ENCODE results near the gene CDH12. TPM values are rescaled to one million over a fixed set of nuclear protein-coding genes. Genes with fewer than 3 reads are reported as not detected.

Gene CDH12
- total and polyA plus RNA-seq, 9 donors = 0.05 to 3.4 (median 0.28) TPM; not detected in 4

DNA sequence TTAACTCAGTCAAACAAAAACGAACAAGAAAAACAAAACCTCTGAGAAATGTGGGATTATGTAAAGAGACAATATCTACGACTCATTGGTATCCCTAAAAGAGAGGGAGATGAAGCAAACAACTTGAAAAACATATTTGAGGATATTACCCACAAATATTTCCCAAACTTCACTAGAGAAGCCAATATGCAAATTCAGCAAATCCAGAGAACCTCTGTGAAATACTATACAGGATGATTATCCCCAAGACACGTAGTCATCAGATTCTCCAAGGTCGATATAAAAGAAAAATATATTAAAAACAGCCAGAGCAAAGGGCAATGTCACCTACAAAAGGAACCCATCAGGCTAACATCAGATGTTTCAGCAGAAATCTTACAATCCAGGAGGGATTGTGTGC lies 226.1 kb downstream of the CDH12 start:
- H3K27ac ChIP-seq = no peak overlapping the region
- H3K36me3 ChIP-seq = no peaks in the 10 kb centered on the region
- no peaks in the 10 kb centered on the region for H3K9me3 ChIP-seq
- no peak overlapping the region for H3K4me3 ChIP-seq
- H3K27me3 ChIP-seq = no peaks in the 10 kb centered on the region
- 76 to 87% (median 79%) methylated on average over 4 of the region's 4 CpGs for WGBS, 3 donors
- TF ChIP-seq POLR2A (IDR thresholded peaks at IDR 0.05) = no peak
- TF ChIP-seq, protein P1, sequence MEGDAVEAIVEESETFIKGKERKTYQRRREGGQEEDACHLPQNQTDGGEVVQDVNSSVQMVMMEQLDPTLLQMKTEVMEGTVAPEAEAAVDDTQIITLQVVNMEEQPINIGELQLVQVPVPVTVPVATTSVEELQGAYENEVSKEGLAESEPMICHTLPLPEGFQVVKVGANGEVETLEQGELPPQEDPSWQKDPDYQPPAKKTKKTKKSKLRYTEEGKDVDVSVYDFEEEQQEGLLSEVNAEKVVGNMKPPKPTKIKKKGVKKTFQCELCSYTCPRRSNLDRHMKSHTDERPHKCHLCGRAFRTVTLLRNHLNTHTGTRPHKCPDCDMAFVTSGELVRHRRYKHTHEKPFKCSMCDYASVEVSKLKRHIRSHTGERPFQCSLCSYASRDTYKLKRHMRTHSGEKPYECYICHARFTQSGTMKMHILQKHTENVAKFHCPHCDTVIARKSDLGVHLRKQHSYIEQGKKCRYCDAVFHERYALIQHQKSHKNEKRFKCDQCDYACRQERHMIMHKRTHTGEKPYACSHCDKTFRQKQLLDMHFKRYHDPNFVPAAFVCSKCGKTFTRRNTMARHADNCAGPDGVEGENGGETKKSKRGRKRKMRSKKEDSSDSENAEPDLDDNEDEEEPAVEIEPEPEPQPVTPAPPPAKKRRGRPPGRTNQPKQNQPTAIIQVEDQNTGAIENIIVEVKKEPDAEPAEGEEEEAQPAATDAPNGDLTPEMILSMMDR (IDR thresholded peaks at IDR 0.05) = no peak
- no peak for TF ChIP-seq EP300 (IDR thresholded peaks at IDR 0.05)
- intact Hi-C loops (cut with DNase I) = no loop called here
- no peak for DNase-seq
- H3K4me1 ChIP-seq (ENCODE audit: insufficient read depth) = no peaks in the 10 kb centered on the region

DNA sequence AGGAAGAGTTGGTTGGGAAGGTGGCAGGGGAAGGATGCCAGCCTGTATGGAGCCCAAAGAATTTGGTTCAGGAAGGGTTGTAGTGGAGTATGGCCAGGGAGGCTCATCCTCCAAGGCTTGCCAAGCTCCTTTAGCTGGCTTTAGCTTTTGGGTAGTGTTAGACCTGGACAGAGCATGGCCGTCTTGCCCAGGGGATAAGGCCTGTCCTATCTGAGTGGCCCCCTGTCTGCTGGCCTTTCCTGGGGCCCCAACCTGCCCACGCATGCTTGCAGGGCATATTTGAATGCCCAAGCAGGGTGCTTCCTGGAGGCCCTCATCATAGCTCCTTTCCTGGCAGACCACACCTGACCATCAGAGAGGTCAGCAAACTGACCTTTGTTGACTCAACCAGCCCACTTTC lies 227.7 kb downstream of the CDH12 start:
- 75 to 95% (median 89%) methylated on average over 2 of the region's 2 CpGs for WGBS, 3 donors
- H3K4me1 ChIP-seq (ENCODE audit: insufficient read depth) = no peaks in the 10 kb centered on the region
- DNase-seq = peak in 1 of 5 donors; percentile 4
- H3K4me3 ChIP-seq = no peak overlapping the region
- no peaks in the 10 kb centered on the region for H3K36me3 ChIP-seq
- no peak overlapping the region for H3K27ac ChIP-seq
- TF ChIP-seq EP300 (IDR thresholded peaks at IDR 0.05) = no peak
- TF ChIP-seq POLR2A (IDR thresholded peaks at IDR 0.05) = no peak
- TF ChIP-seq, protein P1 (IDR thresholded peaks at IDR 0.05) = no peak
- no peaks in the 10 kb centered on the region for H3K9me3 ChIP-seq
- H3K27me3 ChIP-seq = no peaks in the 10 kb centered on the region
- intact Hi-C loops (cut with DNase I) = no loop called here

DNA sequence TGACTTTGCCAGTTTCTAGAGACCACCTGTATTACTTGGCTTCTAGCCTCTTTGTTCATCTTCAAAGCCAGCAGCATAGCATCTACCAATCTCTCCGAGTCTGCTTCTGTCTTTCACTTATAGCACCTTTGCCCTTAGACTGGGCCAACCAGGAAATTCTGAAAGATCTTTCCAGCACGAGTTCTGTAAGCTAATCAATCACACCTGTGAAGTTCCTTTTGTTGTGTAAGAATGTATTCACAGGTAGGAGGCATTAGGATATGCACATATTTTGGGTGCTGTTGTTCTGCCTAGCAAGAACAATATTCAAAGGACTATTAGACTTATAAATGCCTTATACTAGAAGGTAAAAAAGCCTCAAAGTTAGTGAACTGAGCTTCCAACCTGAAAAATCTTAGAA lies 232.1 kb downstream of the CDH12 start:
- no peak overlapping the region for H3K27ac ChIP-seq
- no peak for DNase-seq
- H3K4me3 ChIP-seq = no peak overlapping the region
- H3K36me3 ChIP-seq = no peaks in the 10 kb centered on the region
- no peaks in the 10 kb centered on the region for H3K27me3 ChIP-seq
- intact Hi-C loops (cut with DNase I) = no loop called here
- TF ChIP-seq EP300 (IDR thresholded peaks at IDR 0.05) (no peak), POLR2A (IDR thresholded peaks at IDR 0.05) (no peak)
- TF ChIP-seq, protein P1 (IDR thresholded peaks at IDR 0.05) = no peak
- no peaks in the 10 kb centered on the region for H3K9me3 ChIP-seq
- no peaks in the 10 kb centered on the region for H3K4me1 ChIP-seq (ENCODE audit: insufficient read depth)
- 15 to 16% (median 16%) methylated on average over 2 of the region's 2 CpGs for WGBS, 3 donors

DNA sequence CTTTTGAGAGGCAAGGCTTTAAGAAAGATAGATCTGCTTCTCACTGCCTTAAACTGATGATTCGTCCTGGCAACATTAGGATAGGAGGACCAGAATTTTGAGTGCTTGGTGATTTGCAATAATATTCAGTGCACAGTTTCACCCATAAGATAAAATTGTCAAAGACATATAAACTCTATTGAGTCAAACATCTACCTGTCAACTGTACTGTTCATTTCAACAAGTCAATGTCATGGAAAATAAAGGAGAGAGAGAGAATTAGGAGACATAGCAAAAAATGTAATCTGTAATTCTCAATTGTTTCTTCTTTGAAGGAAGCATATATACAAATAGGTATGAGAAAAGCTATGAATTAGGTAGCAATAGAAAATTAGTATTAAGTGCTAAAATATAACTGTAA lies 237.2 kb downstream of the CDH12 start:
- Histone ChIP-seq H3K27ac (no peak overlapping the region), H3K36me3 (no peaks in the 10 kb centered on the region), H3K9me3 (no peaks in the 10 kb centered on the region), H3K4me3 (no peak overlapping the region), H3K27me3 (no peaks in the 10 kb centered on the region), H3K4me1 (ENCODE audit: insufficient read depth) (no peaks in the 10 kb centered on the region)
- WGBS, 3 donors = 60 to 66% (median 62%) methylated on average over 1 of the region's 1 CpG
- DNase-seq = no peak
- TF ChIP-seq POLR2A (IDR thresholded peaks at IDR 0.05) (no peak), EP300 (IDR thresholded peaks at IDR 0.05) (no peak)
- TF ChIP-seq, protein P1 (IDR thresholded peaks at IDR 0.05) = no peak
- intact Hi-C loops (cut with DNase I) = no loop called here

All from ovary (tissue), 9 donors.